D721Med (cell line): ENCODE measurements around the gene TTC32.
A peak's percentile ranks its signal among the peaks of the same experiment; 100 is the strongest.

Experiments
- DNase-seq: peaks from one replicate; pipeline ENCODE4 v3.0.0; 2011; ENCODE audit warnings: low spot score; ENCODE audit not compliant: insufficient read length
- FAIRE-seq: peaks from 2 replicates; lab custom pipeline; 2011; peaks lifted over from hg19 to GRCh38; lab: Jason Lieb, UNC
- CTCF ChIP-seq: IDR thresholded peaks from 2 replicates; pipeline ENCODE4 v1.5.1; 2012; ENCODE audit warnings: mild to moderate bottlenecking, control low read depth; ENCODE audit not compliant: insufficient read depth; ENCODE audit errors: missing control alignments

The TTC32 gene

DNA sequence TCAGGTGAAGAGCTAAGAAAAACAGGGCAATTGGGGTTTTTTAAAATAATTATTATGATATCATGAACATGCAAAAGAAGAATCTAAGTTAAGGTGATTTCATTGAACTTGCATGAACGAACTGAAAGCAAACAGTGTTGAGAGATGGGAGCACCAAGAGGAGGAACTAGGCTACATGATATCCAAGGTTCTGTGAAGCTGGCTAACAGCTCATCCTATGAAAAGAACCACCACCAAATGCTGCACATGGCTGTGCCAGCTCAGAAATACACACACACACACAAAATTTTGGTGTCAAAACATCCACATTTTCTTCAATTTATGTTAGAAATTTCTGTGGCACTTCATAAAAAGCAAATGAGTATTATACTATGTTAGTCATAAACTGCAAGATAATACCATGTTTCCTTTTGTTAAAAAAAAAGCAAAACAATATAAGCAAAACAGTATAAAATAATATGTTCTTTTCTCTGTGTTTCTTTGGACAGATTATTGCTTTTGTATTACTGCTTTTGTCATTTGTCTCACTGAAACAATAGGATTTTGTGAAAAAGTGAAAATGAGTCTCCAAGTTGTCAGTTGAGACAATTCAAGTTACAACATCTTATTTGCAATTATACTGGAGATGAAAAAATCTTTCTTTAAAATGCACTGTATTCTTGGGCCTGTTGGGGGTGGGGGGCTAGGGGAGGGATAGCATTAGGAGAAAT lies 12.6 kb upstream of the TTC32 start:
- FAIRE-seq: no peak
- TF ChIP-seq CTCF: no peak

GRCh38 chr2:19911808-19912509 lies 10.2 kb upstream of the TTC32 start:
- FAIRE-seq (no peak), DNase-seq (no peak)
- TF ChIP-seq CTCF: no peak

More for the DNA sequence above, 12.6 kb upstream of the TTC32 start:
- DNase-seq: no peak

DNA sequence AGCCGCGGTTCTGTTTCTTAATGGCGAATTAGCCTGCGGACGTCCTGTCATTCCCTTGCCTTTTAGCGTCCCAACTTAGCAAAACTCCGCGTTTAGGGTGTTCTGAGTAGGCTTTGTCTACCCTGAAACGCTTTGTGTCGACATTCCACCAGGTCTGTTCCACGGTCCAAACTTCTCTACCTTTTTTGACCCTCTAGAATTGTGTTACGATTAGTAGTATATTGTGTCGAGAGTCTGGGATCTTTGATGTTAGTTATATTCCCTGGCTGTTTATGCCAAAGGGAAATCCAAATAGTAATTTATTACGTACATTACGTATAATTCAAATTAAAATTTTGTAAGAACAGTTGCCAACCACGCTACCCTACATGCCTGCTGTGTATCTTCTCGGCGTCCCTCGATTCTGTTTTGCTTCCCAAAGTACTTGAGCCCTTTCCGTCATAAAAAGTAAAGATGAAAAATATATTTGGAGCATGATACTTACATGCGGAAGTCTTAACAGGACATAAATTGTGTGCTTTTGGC lies 495 bp upstream of the TTC32 start:
- no peak for TF ChIP-seq CTCF
- no peak for FAIRE-seq
- DNase-seq: no peak

GRCh38 chr2:19900931-19901441 lies 797 bp downstream of the TTC32 start:
- no peak for FAIRE-seq
- TF ChIP-seq CTCF: no peak
- DNase-seq: no peak

DNA sequence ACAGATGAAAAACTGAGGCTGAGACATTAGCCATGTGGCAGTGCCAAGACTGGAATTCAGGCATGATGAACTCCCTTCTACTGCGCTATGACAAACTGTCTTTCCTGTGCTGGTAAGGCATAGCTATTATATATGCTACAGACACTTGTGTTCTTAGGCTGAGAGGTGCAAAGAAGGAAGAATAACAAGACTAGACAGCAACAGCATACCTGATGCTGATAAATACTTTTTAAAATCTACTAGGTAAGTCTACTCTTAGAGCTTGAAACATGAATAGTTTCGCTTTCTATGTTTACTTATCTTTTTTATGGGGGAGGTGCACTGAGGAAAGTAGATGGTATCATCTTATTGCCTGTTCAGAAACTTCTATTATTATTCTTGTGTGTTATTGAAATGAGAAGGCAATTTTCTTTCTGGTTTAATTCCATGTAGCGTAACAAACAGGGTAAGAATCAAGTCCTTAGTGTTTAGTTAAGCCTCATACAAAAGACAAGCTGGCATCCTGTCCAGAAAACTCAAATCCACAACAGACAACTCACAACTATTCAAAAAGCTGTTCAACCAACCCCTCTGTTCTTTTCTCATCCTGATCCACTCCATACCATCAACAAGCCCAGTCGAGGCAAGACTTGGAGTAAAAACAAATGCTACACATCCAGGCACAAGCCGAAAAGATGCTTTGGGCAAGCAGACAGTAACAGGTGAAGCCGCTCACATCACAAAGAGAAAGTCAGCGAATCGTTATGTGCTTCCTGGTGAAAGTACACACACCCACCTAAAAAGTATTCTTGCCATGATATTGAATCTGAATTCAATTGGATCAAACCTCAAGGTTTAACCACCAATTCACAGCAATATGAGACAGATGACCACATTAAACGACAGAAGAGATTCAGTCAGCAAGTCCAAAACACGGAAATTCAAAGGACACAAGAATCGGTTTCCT lies 1.5 kb downstream of the TTC32 start:
- no peak for TF ChIP-seq CTCF
- no peak for DNase-seq
- peak; percentile 29 for FAIRE-seq

DNA sequence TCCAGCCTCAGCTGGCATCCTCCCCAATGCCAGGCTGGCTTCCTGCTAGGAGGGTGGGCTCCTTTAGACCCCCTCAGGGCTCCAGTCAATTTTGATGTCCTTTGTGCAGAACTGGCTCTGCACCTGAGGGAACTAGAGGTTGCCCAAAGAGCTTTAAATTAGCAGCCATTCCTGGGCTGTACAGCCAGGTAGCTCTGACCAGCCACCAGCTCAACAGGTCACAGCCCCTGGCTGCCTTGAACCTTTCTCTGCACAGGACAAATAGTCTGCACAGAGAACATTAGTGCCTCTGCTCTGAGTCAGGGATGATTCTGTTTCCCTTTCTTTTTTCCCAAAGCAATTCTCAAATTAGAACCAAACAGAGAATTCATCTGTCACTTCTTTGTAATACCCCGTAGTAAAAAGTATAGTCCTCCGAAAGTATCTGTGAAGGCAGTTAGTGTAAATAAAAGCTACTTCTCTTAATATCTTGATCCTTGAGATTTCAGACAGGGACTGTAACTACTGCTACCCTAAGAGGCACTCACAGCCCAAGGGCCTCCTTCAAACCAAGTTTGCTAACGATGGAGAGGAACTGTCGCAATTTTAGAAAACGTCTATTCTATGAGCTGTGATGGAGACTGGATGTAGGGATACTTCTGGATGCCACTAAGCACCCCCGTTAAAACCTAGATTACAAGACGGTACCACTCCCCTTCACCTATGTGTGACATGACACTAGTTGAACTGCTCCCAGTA lies 3.0 kb downstream of the TTC32 start:
- TF ChIP-seq CTCF: no peak
- DNase-seq: no peak
- FAIRE-seq: no peak
